Glutamatergic neuron (in vitro differentiated cells): ENCODE data around the gene SEMA3A. TPM values are rescaled to one million over a fixed set of nuclear protein-coding genes. Genes with fewer than 3 reads are reported as not detected.

Experiments
- DNase-seq: peaks from one replicate; pipeline ENCODE4 v3.0.0; 2022
- H3K27ac Mint-ChIP-seq: one replicate; pipeline ENCODE4 v1.8.0; 2020; ENCODE audit warnings: mild to moderate bottlenecking, mixed read lengths, inconsistent platforms; ENCODE audit not compliant: unreplicated experiment
- H3K27me3 Mint-ChIP-seq: one replicate; pipeline ENCODE4 v1.8.0; 2020; ENCODE audit warnings: mild to moderate bottlenecking, moderate library complexity, mixed read lengths, inconsistent platforms; ENCODE audit not compliant: unreplicated experiment
- H3K36me3 Mint-ChIP-seq: one replicate; pipeline ENCODE4 v1.8.0; 2020; ENCODE audit warnings: mild to moderate bottlenecking, mixed read lengths, inconsistent platforms; ENCODE audit not compliant: unreplicated experiment
- H3K4me1 Mint-ChIP-seq: one replicate; pipeline ENCODE4 v1.8.0; 2020; ENCODE audit warnings: mild to moderate bottlenecking, low read depth, mixed read lengths, inconsistent platforms; ENCODE audit not compliant: unreplicated experiment
- H3K4me3 Mint-ChIP-seq: one replicate; pipeline ENCODE4 v1.8.0; 2020; ENCODE audit warnings: mild to moderate bottlenecking, mixed read lengths, inconsistent platforms; ENCODE audit not compliant: unreplicated experiment
- H3K9me3 Mint-ChIP-seq: one replicate; pipeline ENCODE4 v1.8.0; 2020; ENCODE audit warnings: mild to moderate bottlenecking, moderate library complexity, mixed read lengths, inconsistent platforms; ENCODE audit not compliant: unreplicated experiment
- total RNA-seq: library from RNA; stranded (reverse); fragmentation: NEBNext Ultra II Directional; extraction: Animal tissue kit (Norgen Biotek cat#: 25700); gene quantifications from one replicate; pipeline ENCODE4 v1.2.1, GENCODE V29; 2021; ENCODE audit not compliant: unreplicated experiment
- TF ChIP-seq, protein P1 (sequence below): fragments of 200-600 bp; sonication (generic); IDR thresholded peaks from one replicate; pipeline ENCODE4 v1.5.0; 2021; ENCODE audit not compliant: partially characterized antibody, unreplicated experiment

The SEMA3A gene
- total RNA-seq, 1 donor from 2014 or later = 16.3 TPM

DNA sequence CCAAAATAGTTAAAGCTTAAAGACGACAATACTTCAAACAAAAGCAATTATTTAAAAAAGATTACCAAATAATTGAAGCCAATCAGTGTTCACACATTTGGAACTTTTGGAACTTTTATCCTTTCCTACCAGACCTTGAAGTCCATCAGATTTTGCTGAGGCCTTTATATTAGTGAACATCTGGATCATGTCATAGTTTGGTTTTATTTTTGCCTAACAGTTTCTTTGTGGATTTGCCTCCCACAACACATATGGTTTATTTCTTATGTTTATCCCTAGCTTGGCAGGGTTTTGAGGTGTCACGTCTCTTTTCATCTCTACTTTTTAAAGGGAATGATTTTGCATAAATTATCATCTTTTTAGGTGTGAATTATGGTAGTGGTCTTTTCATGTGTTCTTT, 242.4 kb downstream of the SEMA3A start:
- no peaks in the 10 kb centered on the region for H3K27me3 Mint-ChIP-seq
- no peak overlapping the region for H3K27ac Mint-ChIP-seq
- no peak for DNase-seq
- no peaks in the 10 kb centered on the region for H3K4me1 Mint-ChIP-seq
- no peak overlapping the region for H3K4me3 Mint-ChIP-seq
- TF ChIP-seq, protein P1, sequence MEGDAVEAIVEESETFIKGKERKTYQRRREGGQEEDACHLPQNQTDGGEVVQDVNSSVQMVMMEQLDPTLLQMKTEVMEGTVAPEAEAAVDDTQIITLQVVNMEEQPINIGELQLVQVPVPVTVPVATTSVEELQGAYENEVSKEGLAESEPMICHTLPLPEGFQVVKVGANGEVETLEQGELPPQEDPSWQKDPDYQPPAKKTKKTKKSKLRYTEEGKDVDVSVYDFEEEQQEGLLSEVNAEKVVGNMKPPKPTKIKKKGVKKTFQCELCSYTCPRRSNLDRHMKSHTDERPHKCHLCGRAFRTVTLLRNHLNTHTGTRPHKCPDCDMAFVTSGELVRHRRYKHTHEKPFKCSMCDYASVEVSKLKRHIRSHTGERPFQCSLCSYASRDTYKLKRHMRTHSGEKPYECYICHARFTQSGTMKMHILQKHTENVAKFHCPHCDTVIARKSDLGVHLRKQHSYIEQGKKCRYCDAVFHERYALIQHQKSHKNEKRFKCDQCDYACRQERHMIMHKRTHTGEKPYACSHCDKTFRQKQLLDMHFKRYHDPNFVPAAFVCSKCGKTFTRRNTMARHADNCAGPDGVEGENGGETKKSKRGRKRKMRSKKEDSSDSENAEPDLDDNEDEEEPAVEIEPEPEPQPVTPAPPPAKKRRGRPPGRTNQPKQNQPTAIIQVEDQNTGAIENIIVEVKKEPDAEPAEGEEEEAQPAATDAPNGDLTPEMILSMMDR = no peak
- H3K9me3 Mint-ChIP-seq = no peaks in the 10 kb centered on the region
- no peaks in the 10 kb centered on the region for H3K36me3 Mint-ChIP-seq

DNA sequence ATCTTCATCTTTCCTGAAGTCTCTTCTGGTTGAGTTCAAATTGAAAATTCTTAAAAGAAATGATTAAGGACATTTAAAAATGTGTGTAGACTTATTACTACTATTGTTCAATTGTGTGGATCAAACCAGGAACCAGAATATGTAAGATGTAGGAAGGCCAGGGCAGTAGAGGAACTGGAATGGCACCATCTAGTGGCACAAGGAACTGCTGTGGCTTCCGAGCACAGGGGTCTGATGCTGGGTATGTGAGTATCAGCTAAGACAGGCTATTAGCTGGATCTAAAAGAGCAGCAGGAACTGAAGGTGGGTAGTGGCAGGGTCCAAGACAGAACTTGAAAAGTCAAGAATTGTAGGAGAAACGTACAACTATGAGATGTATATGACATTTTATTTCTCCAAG, 247.3 kb downstream of the SEMA3A start:
- TF ChIP-seq, protein P1 = no peak
- H3K4me3 Mint-ChIP-seq = no peak overlapping the region
- H3K27ac Mint-ChIP-seq = no peak overlapping the region
- H3K27me3 Mint-ChIP-seq = no peaks in the 10 kb centered on the region
- H3K9me3 Mint-ChIP-seq = no peaks in the 10 kb centered on the region
- no peaks in the 10 kb centered on the region for H3K4me1 Mint-ChIP-seq
- DNase-seq = peak; percentile 28
- H3K36me3 Mint-ChIP-seq = no peaks in the 10 kb centered on the region

DNA sequence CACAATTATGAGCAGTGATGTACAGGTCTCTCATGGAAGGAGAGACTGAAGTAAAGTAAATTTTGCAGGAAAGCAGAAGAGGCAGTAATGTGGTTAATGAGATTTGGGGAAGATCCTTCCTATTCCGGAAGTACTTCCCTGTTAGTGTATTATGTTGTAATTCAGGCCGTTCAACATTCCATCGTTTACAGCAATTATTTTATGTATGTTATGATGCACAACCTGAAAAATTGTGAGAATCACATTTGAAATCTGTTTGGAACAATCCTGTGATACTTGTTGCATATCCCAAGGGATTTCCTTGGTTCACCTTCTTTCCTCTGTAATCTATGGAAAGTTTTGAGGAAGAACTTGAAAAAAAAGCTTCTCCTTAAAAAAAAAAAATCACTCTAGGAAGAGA, 247.8 kb downstream of the SEMA3A start:
- H3K4me3 Mint-ChIP-seq = no peak overlapping the region
- no peaks in the 10 kb centered on the region for H3K27me3 Mint-ChIP-seq
- H3K4me1 Mint-ChIP-seq = no peaks in the 10 kb centered on the region
- no peak overlapping the region for H3K27ac Mint-ChIP-seq
- no peaks in the 10 kb centered on the region for H3K9me3 Mint-ChIP-seq
- no peak for DNase-seq
- TF ChIP-seq, protein P1 = no peak
- no peaks in the 10 kb centered on the region for H3K36me3 Mint-ChIP-seq

DNA sequence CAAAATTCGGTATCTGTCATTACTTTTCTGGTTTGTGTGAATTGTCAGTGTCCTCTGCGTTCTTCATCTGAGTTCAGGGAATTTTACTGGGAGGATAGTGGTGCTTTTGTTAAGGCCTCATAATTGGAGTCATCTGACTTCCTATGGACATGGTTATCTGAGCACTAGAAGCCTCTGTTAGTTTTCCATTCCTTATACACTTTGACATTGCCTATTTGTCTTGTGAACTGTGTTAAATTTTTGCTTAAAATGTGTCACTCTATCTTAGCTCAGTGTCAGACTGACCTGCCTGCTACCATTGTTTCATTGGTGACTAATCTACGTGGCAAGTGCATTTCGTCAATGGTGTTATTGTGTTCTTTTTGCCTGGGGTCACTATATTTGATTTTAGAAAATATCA, 253.3 kb downstream of the SEMA3A start:
- Mint-ChIP-seq H3K27ac (no peak overlapping the region), H3K4me3 (no peak overlapping the region), H3K9me3 (no peaks in the 10 kb centered on the region), H3K36me3 (no peaks in the 10 kb centered on the region), H3K4me1 (no peaks in the 10 kb centered on the region), H3K27me3 (no peaks in the 10 kb centered on the region)
- TF ChIP-seq, protein P1 = no peak
- DNase-seq = no peak

DNA sequence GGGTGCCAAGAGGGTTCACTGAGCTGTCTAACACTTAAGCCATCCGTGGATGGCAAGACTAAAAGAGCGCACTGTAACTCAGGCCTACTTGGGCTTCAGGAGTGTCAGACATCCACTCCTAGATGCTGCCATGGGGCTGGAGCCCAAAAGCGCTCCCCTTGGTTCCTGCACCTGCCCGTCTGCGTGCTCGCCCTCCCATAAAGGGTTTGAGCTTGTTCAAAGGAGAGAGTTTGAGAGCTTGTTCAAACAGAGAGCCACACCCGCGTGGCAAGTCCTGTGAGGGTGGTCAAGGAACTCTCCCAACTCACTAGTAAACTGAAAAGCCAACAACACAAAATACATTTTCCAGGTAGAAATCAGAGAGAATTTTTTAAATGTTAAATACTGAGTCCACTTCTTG, 256.7 kb downstream of the SEMA3A start:
- H3K4me3 Mint-ChIP-seq = no peak overlapping the region
- H3K27me3 Mint-ChIP-seq = no peaks in the 10 kb centered on the region
- no peaks in the 10 kb centered on the region for H3K36me3 Mint-ChIP-seq

More for the DNA sequence above, 256.7 kb downstream of the SEMA3A start:
- Mint-ChIP-seq H3K4me1 (no peaks in the 10 kb centered on the region), H3K9me3 (no peaks in the 10 kb centered on the region), H3K27ac (no peak overlapping the region)
- DNase-seq = no peak
- TF ChIP-seq, protein P1 = no peak
